Stimulated activated CD8-positive, alpha-beta memory T cell treated with anti-CD3 and anti-CD28 coated beads, Interleukin-2, amount 100 ng/mL, for 48 hours (primary cell): ENCODE results near the gene FAM78A.

Experiments used
- DNase-seq, 2 donors: peaks; one replicate each; pipeline ENCODE4 v3.0.0-alpha.2; 2020; ENCODE audit warnings: low read depth in 2 of 2

Gene FAM78A

GRCh38 chr9:131303381-131304321, 27.3 kb upstream of the FAM78A start:
- no peak for DNase-seq

- no peak for DNase-seq
Measured at GRCh38 chr9:131302244-131303075, 26.1 kb upstream of the FAM78A start.

GRCh38 chr9:131300444-131300843, 24.1 kb upstream of the FAM78A start:
- DNase-seq = no peak

- DNase-seq = no peak
Measured at GRCh38 chr9:131299961-131300347, 23.6 kb upstream of the FAM78A start.

- no peak for DNase-seq
Measured at GRCh38 chr9:131299346-131299960, 23.1 kb upstream of the FAM78A start.

GRCh38 chr9:131298816-131299215, 22.5 kb upstream of the FAM78A start:
- DNase-seq = no peak

- DNase-seq = no peak
Measured at GRCh38 chr9:131298341-131298740, 22.0 kb upstream of the FAM78A start.

GRCh38 chr9:131297903-131298302, 21.6 kb upstream of the FAM78A start:
- no peak for DNase-seq

GRCh38 chr9:131296906-131297500, 20.7 kb upstream of the FAM78A start:
- DNase-seq = no peak

GRCh38 chr9:131296460-131296859, 20.1 kb upstream of the FAM78A start:
- no peak for DNase-seq

- DNase-seq = no peak
Measured at GRCh38 chr9:131292937-131293336, 16.6 kb upstream of the FAM78A start.

GRCh38 chr9:131291795-131292315, 15.5 kb upstream of the FAM78A start:
- DNase-seq = no peak

GRCh38 chr9:131290767-131291370, 14.6 kb upstream of the FAM78A start:
- DNase-seq = no peak

GRCh38 chr9:131290036-131290766, 13.9 kb upstream of the FAM78A start:
- DNase-seq = no peak

GRCh38 chr9:131289301-131290035, 13.2 kb upstream of the FAM78A start, which contains the start of gene PLPP7:
TSS of gene PLPP7 (plus strand) at chr9:131289723. CDS start at chr9:131289998, 275 bp downstream.
- no peak for DNase-seq

- DNase-seq = no peak
Measured at GRCh38 chr9:131288217-131288616, 11.9 kb upstream of the FAM78A start.

GRCh38 chr9:131287359-131287758, 11.0 kb upstream of the FAM78A start:
- DNase-seq = no peak

GRCh38 chr9:131284856-131285255, 8.5 kb upstream of the FAM78A start:
- no peak for DNase-seq

GRCh38 chr9:131282688-131283422, 6.5 kb upstream of the FAM78A start:
- DNase-seq = no peak
